Measurements from ENCODE around the gene PLCG1. TPM values are rescaled to one million over a fixed set of nuclear protein-coding genes. Genes with fewer than 3 reads are reported as not detected.
A peak's percentile ranks its signal among the peaks of the same experiment; 100 is the strongest.

The PLCG1 gene
- polyA plus RNA-seq, result 100 to 1,000 TPM in 1 of 4 donors, 10 to 100 TPM in 3; 27.6 to 106 (median 51.2) TPM
- long read RNA-seq, donor 1, full-length matches to known transcripts, result 6 of 71 reads
- long read RNA-seq, donor 1, partial matches to known transcripts, result 65 of 71 reads
- long read RNA-seq, donor 1, other reads (novel, unspliced or antisense), result 0 of 71 reads
- long read RNA-seq, donor 2, result 0 reads
- long read RNA-seq, donor 3, partial matches to known transcripts, result 12 of 15 reads
- long read RNA-seq, donor 3, other reads (novel, unspliced or antisense), result 0 of 15 reads
- long read RNA-seq, donor 4, result 0 reads
- long read RNA-seq, donor 5, result 0 reads
- long read RNA-seq, donor 6, full-length matches to known transcripts, result 2 of 2 reads
- long read RNA-seq, donor 6, partial matches to known transcripts, result 0 of 2 reads
- long read RNA-seq, donor 6, other reads (novel, unspliced or antisense), result 0 of 2 reads
- long read RNA-seq, donor 7, full-length matches to known transcripts, result 3 of 3 reads
- long read RNA-seq, donor 7, partial matches to known transcripts, result 0 of 3 reads
- long read RNA-seq, donor 7, other reads (novel, unspliced or antisense), result 0 of 3 reads
- long read RNA-seq, donor 8, partial matches to known transcripts, result 0 of 1 reads
- long read RNA-seq, donor 8, other reads (novel, unspliced or antisense), result 0 of 1 reads
- long read RNA-seq, donor 9, partial matches to known transcripts, result 0 of 2 reads
- long read RNA-seq, donor 9, other reads (novel, unspliced or antisense), result 0 of 2 reads
- long read RNA-seq, donor 10, result 0 reads

- Histone ChIP-seq H3K36me3 (ENCODE audit: control insufficient read depth in 3 of 3, insufficient read depth in 2 of 3, low read depth in 1 of 3, low read length in 3 of 3) (peaks cover 0 to 11% (median 0%) of the 10 kb centered on the region in 3 donors), H3K4me3 (ENCODE audit: low read depth in 1 of 3, low read length in 3 of 3) (peak within 1 kb of the TSS; percentile 81 to 87 (median 82)), H3K27me3 (ENCODE audit: control insufficient read depth in 3 of 3, insufficient read depth in 3 of 3, low read length in 3 of 3) (no peaks in the 10 kb centered on the region), H3K4me1 (ENCODE audit: control insufficient read depth in 3 of 3, insufficient read depth in 2 of 3, low read depth in 1 of 3, low read length in 2 of 3) (peaks cover 13 to 34% (median 13%) of the 10 kb centered on the region in 3 donors), H3K27ac (ENCODE audit: low read depth in 1 of 3, low read length in 2 of 3) (peak within 1 kb of the TSS; percentile 93 to 96 (median 94)), H3K9me3 (ENCODE audit: control insufficient read depth in 2 of 2, insufficient read depth in 1 of 2, low read depth in 1 of 2, low read length in 1 of 2) (no peaks in the 10 kb centered on the region)
- DNase-seq (peak; percentile 87 to 95), FAIRE-seq (no peak)
- 0 to 1% (median 0%) methylated on average over 81 to 121 of the region's 121 CpGs for WGBS, 3 donors
Measured at GRCh38 chr20:41136680-41137613, at the start of gene PLCG1. TSS of gene PLCG1 (plus strand) at chr20:41137543. CDS start at chr20:41137642, 99 bp downstream.

- Histone ChIP-seq H3K4me1 (ENCODE audit: control insufficient read depth in 3 of 3, insufficient read depth in 2 of 3, low read depth in 1 of 3, low read length in 2 of 3) (peaks cover 0 to 6% (median 0%) of the 10 kb centered on the region in 3 donors), H3K27me3 (ENCODE audit: control insufficient read depth in 3 of 3, insufficient read depth in 3 of 3, low read length in 3 of 3) (no peaks in the 10 kb centered on the region), H3K4me3 (ENCODE audit: low read depth in 1 of 3, low read length in 3 of 3) (no peak overlapping the region), H3K27ac (ENCODE audit: low read depth in 1 of 3, low read length in 2 of 3) (no peak overlapping the region), H3K36me3 (ENCODE audit: control insufficient read depth in 3 of 3, insufficient read depth in 2 of 3, low read depth in 1 of 3, low read length in 3 of 3) (peaks cover 4 to 21% (median 13%) of the 10 kb centered on the region in 3 donors), H3K9me3 (ENCODE audit: control insufficient read depth in 2 of 2, insufficient read depth in 1 of 2, low read depth in 1 of 2, low read length in 1 of 2) (no peaks in the 10 kb centered on the region)
- FAIRE-seq, result no peak
- WGBS, 3 donors, result 83 to 97% (median 89%) methylated on average over 3 of the region's 3 CpGs
- no peak for DNase-seq
Measured at GRCh38 chr20:41087777-41088176, 49.6 kb upstream of the PLCG1 start.

GRCh38 chr20:41089555-41089954 lies 47.8 kb upstream of the PLCG1 start:
- no peak for FAIRE-seq
- H3K27me3 ChIP-seq (ENCODE audit: control insufficient read depth in 3 of 3, insufficient read depth in 3 of 3, low read length in 3 of 3), result no peaks in the 10 kb centered on the region
- WGBS, 3 donors, result 91 to 92% (median 92%) methylated on average over 3 of the region's 3 CpGs

GRCh38 chr20:41091927-41092326 lies 45.4 kb upstream of the PLCG1 start:
- FAIRE-seq, result no peak
- Histone ChIP-seq H3K36me3 (ENCODE audit: control insufficient read depth in 3 of 3, insufficient read depth in 2 of 3, low read depth in 1 of 3, low read length in 3 of 3) (peaks cover 6 to 29% (median 25%) of the 10 kb centered on the region in 3 donors), H3K27me3 (ENCODE audit: control insufficient read depth in 3 of 3, insufficient read depth in 3 of 3, low read length in 3 of 3) (no peaks in the 10 kb centered on the region), H3K27ac (ENCODE audit: low read depth in 1 of 3, low read length in 2 of 3) (no peak overlapping the region), H3K9me3 (ENCODE audit: control insufficient read depth in 2 of 2, insufficient read depth in 1 of 2, low read depth in 1 of 2, low read length in 1 of 2) (no peaks in the 10 kb centered on the region), H3K4me1 (ENCODE audit: control insufficient read depth in 3 of 3, insufficient read depth in 2 of 3, low read depth in 1 of 3, low read length in 2 of 3) (peaks cover 0 to 1% (median 0%) of the 10 kb centered on the region in 3 donors), H3K4me3 (ENCODE audit: low read depth in 1 of 3, low read length in 3 of 3) (no peak overlapping the region)
- 82 to 88% (median 88%) methylated on average over 4 of the region's 4 CpGs for WGBS, 3 donors
- DNase-seq, result no peak

More at GRCh38 chr20:41089555-41089954, 47.8 kb upstream of the PLCG1 start:
- H3K9me3 ChIP-seq (ENCODE audit: control insufficient read depth in 2 of 2, insufficient read depth in 1 of 2, low read depth in 1 of 2, low read length in 1 of 2), result no peaks in the 10 kb centered on the region
- H3K4me3 ChIP-seq (ENCODE audit: low read depth in 1 of 3, low read length in 3 of 3), result no peak overlapping the region
- DNase-seq, result no peak
- peaks cover 6 to 28% (median 20%) of the 10 kb centered on the region in 3 donors for H3K36me3 ChIP-seq (ENCODE audit: control insufficient read depth in 3 of 3, insufficient read depth in 2 of 3, low read depth in 1 of 3, low read length in 3 of 3)
- no peak overlapping the region for H3K27ac ChIP-seq (ENCODE audit: low read depth in 1 of 3, low read length in 2 of 3)
- H3K4me1 ChIP-seq (ENCODE audit: control insufficient read depth in 3 of 3, insufficient read depth in 2 of 3, low read depth in 1 of 3, low read length in 2 of 3), result peaks cover 0 to 6% (median 0%) of the 10 kb centered on the region in 3 donors

GRCh38 chr20:41094353-41095055 lies 42.8 kb upstream of the PLCG1 start:
- Histone ChIP-seq H3K27ac (ENCODE audit: low read depth in 1 of 3, low read length in 2 of 3) (no peak overlapping the region), H3K27me3 (ENCODE audit: control insufficient read depth in 3 of 3, insufficient read depth in 3 of 3, low read length in 3 of 3) (no peaks in the 10 kb centered on the region), H3K4me3 (ENCODE audit: low read depth in 1 of 3, low read length in 3 of 3) (no peak overlapping the region), H3K36me3 (ENCODE audit: control insufficient read depth in 3 of 3, insufficient read depth in 2 of 3, low read depth in 1 of 3, low read length in 3 of 3) (peaks cover 12 to 37% (median 22%) of the 10 kb centered on the region in 3 donors), H3K9me3 (ENCODE audit: control insufficient read depth in 2 of 2, insufficient read depth in 1 of 2, low read depth in 1 of 2, low read length in 1 of 2) (no peaks in the 10 kb centered on the region), H3K4me1 (ENCODE audit: control insufficient read depth in 3 of 3, insufficient read depth in 2 of 3, low read depth in 1 of 3, low read length in 2 of 3) (no peaks in the 10 kb centered on the region)
- FAIRE-seq (no peak), DNase-seq (no peak)
- WGBS, 3 donors, result 98 to 100% (median 99%) methylated on average over 2 of the region's 2 CpGs

- FAIRE-seq (no peak), DNase-seq (peak; percentile 69 to 76)
- whole genome bisulfite sequencing, 3 donors, result 44 to 50% (median 48%) methylated on average over 7 of the region's 7 CpGs
- H3K9me3 ChIP-seq (ENCODE audit: control insufficient read depth in 2 of 2, insufficient read depth in 1 of 2, low read depth in 1 of 2, low read length in 1 of 2), result no peaks in the 10 kb centered on the region
- no peaks in the 10 kb centered on the region for H3K27me3 ChIP-seq (ENCODE audit: control insufficient read depth in 3 of 3, insufficient read depth in 3 of 3, low read length in 3 of 3)
- no peak overlapping the region for H3K27ac ChIP-seq (ENCODE audit: low read depth in 1 of 3, low read length in 2 of 3)
- no peak overlapping the region for H3K4me3 ChIP-seq (ENCODE audit: low read depth in 1 of 3, low read length in 3 of 3)
- peaks cover 13 to 39% (median 27%) of the 10 kb centered on the region in 3 donors for H3K36me3 ChIP-seq (ENCODE audit: control insufficient read depth in 3 of 3, insufficient read depth in 2 of 3, low read depth in 1 of 3, low read length in 3 of 3)
- H3K4me1 ChIP-seq (ENCODE audit: control insufficient read depth in 3 of 3, insufficient read depth in 2 of 3, low read depth in 1 of 3, low read length in 2 of 3), result no peaks in the 10 kb centered on the region
Measured at GRCh38 chr20:41095110-41095969, 42.0 kb upstream of the PLCG1 start.

- no peak for DNase-seq
- Histone ChIP-seq H3K27ac (ENCODE audit: low read depth in 1 of 3, low read length in 2 of 3) (no peak overlapping the region), H3K4me1 (ENCODE audit: control insufficient read depth in 3 of 3, insufficient read depth in 2 of 3, low read depth in 1 of 3, low read length in 2 of 3) (no peaks in the 10 kb centered on the region), H3K36me3 (ENCODE audit: control insufficient read depth in 3 of 3, insufficient read depth in 2 of 3, low read depth in 1 of 3, low read length in 3 of 3) (peaks cover 19 to 45% (median 22%) of the 10 kb centered on the region in 3 donors), H3K9me3 (ENCODE audit: control insufficient read depth in 2 of 2, insufficient read depth in 1 of 2, low read depth in 1 of 2, low read length in 1 of 2) (no peaks in the 10 kb centered on the region), H3K4me3 (ENCODE audit: low read depth in 1 of 3, low read length in 3 of 3) (no peak overlapping the region), H3K27me3 (ENCODE audit: control insufficient read depth in 3 of 3, insufficient read depth in 3 of 3, low read length in 3 of 3) (no peaks in the 10 kb centered on the region)
- 76 to 90% (median 79%) methylated on average over 4 of the region's 4 CpGs for WGBS, 3 donors
- no peak for FAIRE-seq
Measured at GRCh38 chr20:41098703-41099250, 38.6 kb upstream of the PLCG1 start.

Data from small intestine (tissue), 16 donors.